Kidney glomerular epithelial cell (primary cell): ENCODE results near the gene RIC3.

ENCODE experiments used
- DNase-seq: peaks from one replicate; lab custom pipeline; 2025; lab: John Stamatoyannopoulos, UW

Gene RIC3

DNA sequence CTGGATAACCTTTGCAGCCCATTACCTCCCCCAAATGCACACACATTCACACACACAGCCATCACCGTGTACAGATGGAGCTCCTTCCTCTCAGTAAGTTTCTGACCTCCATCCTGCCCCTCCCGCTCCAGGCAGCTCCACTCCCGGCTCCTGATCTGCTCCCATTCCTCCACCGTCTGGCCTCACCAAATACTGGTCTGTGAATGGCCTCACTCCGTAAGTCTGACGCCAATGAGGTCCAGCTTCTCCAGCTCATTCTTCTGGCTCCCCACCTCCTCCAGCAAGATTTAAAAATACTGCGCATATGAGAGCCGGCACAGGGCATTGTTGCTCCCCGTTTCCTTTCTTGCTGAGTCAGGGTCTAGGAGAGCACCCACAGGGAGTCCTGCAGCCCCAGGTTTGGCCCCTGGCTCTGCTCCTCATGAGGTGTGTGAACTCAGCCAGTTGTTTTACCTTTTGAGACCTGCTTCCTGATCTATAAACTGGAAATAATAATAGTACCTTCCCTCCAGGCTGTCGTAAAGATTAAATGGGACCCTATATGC, 101.8 kb downstream of the RIC3 start:
- no peak for DNase-seq

DNA sequence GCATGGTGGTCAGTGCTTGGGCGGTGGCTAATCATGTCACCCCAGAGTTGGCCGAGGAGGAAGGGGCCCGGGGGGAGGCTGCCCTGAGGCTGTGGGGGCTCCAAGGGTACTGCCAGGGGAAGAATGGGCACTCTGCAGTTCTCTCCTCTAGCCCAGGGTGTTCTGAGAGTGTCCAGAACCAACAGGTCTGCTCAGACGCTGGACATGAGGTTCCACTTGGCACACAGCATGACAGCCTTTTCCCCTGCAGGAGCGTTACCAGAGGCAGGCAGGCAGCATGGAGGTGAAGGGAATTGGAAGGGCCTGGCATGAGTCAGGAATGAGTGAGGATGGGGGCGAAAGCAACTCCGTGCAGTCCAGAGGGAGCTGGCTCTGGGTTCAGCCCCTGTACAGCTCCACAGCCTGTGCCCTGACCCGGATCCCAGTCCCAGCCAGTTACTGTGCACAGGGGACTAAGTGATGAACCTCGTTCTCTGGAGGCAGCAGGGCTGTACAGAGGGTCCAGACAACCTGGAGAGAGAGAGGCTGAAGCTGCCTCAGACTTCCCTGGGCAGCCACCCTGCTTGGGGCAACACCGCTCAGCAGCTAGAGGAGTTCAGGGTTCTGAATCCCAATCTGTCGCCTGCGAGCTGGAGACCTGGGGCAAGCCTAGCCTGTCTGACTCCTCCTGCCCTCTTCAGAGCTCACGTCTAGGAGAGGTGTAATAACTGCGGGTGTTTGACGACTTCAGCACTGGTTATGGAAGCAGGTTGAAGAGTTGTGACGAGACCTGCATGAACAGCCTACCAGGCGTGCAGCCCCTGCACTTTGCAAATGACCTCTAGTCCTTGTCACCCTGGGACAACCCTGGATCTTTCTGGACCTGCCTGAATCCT, 102.6 kb downstream of the RIC3 start:
- DNase-seq = no peak

DNA sequence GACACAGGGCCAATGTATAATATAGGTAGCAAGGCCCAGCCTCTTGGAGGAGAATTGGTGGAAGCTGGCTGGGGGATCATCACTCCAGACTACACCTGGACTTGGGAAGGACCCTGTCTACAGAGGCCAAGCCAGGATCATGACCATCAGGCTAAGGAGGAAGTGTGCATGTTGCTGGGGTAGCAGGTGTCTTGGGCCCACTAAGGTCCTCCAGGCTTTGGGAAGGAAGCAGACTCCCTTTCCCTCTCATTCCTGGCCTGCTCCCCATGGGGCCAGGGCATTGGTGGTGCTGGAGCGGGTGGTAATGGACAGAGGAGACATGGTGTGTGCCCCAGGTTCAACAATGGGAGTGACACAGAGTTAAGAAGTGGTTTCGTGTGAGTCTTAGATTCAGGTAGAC, 103.8 kb downstream of the RIC3 start:
- DNase-seq = no peak

DNA sequence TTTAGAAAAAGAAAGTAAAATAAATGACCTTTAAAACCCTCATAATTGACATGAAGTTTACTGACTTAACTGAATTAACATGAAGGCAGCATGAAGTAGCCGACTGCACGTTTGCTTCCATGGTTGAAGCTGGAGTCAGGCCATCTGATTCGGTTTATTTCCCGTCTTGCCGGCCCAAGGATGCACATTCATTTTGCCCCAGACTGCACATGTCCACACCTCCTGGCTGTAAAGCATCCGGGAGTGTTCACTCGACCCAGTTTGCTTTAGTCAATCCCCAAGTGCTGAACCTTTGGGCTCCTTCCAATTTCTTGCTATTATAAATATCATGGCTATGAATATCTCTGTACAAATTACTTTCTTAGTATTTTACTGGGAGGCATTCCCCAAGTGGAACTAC, 105.5 kb downstream of the RIC3 start:
- no peak for DNase-seq

DNA sequence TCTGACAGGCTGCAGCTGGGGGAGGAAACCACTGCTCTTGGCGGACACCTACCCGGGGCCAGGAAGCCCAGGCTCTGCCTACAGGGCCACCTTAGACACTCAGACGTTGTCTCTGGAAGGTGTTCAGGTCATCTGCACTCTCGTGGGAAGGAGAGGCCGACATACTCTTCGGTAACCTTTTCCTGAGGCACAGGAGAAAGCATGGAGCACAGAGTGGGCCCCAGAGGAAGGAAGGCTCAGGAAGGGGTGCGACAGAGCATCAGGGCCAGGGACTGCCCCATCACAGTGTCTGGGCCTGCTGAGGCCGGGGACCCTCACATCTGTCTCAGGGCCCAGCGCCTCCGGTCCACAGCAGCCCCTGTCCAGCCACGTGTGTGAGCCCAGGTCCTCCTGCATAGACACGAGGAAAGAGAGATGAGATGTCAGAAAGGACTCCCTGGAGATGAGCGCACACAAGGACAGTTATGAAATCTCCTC, 106.0 kb downstream of the RIC3 start:
- DNase-seq = no peak

DNA sequence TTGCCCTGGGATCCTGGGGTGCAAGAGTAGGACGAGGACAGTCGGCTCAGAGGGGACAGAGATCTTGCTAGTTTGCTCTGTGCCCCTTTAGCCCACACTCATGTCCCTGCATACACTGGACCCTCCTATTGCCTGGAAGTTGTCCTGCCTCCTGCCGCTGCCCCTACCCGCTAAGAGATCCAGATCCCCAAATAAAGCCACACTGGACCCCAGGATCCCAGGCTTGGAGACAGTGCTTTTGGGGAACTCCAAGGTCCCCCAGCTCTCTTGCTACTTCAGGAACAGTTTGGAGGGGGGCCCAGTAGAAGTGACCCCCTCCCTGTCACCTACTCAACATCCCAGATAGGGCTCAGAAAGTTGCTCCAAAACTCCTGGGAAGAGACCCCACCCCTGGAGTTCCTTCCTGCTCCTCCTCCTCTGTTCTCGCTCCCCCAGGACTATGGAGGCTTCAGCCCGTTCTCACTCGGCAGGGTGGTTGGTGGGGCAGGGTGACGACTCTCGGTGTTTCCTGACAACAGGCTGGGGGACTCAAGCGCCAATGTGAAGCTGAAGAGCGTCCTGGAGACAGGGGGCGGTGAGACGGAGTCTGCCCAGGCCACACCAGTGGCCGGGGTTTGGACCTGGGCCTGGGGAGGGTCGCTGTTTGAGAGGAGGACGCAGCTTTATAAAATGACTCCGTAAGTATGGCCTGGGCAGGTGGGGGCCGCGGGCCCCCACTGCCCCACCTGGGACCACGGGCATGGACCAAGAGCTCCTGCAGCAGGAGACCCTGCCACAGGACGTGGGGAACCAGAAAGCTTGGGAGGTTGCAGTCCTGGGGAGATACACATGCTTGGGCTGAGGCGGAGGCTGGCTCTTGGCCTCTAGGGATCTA, 107.0 kb downstream of the RIC3 start:
- no peak for DNase-seq

DNA sequence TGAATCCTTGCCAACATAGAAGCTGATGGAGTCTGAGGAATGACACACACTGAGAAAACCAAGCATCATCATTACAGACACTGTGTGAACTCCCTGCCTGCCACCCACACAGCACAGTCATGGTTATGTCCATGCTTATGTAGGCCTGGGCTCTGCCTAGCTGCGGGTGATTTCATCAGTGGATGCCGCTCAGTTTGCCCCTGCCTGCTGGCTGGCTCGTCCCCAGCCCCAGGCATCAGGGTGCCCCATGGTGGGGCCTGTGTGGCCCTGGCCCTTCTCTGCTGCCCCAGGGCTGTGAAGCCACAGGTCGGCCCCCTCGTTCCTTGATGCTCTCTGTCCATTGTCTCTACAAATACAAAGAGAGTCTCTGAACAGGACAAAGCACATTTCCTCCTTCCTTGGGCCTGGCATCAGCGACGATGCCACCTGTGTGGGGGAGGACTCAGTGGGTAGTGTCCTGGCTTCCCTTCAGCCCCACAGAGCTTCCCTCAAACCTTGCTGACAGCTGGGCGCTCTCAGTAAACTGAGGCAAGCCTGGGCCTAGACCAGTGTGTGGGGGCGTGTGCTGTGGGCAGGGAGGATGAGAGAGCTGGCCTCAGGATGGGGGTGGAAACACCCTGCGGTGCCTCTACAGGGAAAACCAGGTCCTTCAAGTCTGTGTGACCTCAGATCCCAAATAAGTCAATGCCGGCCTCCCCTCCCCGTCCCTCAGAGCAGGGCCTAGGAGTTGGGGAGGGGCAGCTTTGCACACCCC, 107.8 kb downstream of the RIC3 start:
- peak; percentile 64 for DNase-seq

DNA sequence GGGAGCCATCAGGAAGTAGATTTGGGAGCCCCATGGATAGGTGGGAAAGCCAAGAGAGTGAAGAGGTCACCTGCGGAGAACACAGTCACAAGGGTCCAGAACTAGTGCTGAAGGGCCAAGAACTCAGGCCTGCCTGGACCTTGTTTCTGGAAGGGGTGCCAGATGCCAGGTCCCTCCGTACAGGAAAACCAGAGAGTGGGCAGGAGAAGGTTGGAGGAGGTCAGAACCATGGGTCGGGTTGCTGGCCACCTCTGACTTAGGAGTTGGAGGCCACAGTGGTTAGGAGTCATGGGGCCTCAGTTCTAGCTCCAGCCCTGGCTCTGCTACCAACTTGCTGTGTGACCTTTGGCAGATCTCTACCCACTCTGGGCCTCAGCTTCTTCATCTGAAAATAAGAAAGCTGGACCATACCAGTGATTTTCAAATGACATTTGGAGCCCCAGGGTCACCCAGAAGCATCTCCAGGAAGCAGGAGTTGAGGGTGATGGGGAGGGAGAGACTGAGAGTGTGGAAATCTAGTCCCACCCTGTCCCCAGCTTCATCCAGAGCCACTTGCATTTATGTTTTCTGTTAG, 108.6 kb downstream of the RIC3 start:
- DNase-seq = no peak

DNA sequence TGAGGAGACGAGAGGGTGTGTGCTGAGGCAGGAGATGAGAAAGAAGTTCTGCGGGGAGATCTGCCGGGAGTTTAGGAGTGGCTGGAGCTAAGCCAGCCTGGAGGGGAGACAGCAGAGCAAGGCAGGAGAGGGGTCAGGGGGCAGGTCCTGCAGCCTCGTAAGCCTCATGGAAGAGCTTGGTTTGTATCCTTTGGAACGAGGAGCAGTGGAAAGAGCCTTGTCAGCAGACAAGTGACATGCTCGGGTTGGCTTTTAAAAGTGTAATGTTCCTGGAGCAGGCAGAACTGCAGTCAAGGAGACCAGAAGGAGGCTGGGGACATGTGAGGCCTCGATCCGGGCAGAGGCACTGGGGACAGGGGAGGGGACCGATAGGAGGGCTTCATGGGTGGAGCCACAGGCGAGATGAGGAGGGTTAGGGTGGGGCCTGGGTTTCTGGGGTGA, 109.2 kb downstream of the RIC3 start:
- DNase-seq = no peak

DNA sequence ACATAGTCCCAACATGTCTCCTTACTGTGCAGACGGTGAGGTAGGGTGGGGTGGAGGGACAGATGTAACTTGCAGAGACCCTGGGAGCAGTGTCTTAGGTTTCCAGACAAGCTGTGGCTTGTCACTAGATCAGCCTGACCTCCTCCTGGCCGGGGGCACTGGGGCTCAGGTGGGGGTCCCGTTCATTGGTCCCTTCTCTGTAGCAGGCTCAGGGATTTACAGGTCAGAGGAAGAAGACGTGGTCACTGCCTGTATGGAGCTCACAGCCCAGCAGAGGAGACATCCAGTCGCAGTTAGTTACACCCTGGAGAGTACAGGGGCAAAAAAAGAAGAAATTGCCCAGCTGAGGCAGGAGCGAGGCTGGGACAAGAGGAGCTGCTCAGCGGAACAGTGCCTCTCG, 109.8 kb downstream of the RIC3 start:
- DNase-seq = no peak

DNA sequence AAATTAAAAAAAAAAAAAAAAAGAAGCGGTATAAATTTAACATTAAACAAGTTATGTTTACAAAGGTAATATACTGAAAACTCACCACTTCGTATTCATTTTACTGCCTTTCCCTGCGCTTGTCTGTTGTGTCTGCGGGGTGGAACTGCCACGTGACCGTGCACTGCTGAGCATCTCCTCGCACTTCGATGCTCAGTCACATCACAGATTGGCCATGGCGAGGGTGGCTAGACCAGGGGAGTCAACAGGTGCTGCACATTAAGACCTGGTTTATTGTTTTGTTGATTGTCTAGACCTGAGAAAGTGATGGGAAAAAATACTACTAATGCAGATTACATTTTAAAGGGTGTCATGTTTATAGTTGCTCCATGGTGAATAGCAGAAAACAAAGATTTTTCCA, 110.6 kb downstream of the RIC3 start:
- DNase-seq = no peak

DNA sequence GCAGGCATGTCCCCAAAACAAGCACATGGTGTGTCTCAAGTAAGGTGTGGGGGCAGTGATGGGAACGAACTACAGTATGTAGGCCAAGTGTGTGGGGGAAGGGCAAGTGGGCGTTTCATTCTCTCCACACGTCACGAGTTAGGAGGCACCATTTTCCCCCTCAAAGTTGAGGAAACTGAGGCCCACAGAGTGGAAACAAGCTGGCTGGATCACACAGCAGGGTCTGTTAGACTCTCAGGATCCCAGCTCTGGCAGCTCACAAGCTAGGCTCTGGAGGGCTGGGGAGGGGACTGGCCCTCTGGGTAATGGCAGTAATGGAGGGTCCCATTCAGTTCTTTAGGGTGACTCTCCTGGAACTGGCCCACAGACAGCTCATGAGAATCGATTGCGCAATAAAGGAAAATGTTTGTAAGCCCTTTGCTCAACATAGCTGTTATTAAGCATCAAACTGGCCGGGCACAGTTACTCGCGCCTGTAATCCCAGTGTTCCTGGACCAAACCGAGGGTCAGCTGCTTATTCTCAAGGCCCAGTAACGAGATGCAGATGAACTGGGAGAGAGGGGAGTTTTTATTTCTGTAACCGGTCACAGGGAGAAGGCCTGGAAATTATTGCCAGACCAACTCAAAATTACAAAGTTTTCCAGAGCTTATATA, 111.9 kb downstream of the RIC3 start:
- DNase-seq = no peak
